ENCODE data around the gene POT1. TPM values are rescaled to one million over a fixed set of nuclear protein-coding genes. Genes with fewer than 3 reads are reported as not detected.

POT1 gene
- total RNA-seq, 1 experiment from 2014 or later, result 31.1 TPM

DNA sequence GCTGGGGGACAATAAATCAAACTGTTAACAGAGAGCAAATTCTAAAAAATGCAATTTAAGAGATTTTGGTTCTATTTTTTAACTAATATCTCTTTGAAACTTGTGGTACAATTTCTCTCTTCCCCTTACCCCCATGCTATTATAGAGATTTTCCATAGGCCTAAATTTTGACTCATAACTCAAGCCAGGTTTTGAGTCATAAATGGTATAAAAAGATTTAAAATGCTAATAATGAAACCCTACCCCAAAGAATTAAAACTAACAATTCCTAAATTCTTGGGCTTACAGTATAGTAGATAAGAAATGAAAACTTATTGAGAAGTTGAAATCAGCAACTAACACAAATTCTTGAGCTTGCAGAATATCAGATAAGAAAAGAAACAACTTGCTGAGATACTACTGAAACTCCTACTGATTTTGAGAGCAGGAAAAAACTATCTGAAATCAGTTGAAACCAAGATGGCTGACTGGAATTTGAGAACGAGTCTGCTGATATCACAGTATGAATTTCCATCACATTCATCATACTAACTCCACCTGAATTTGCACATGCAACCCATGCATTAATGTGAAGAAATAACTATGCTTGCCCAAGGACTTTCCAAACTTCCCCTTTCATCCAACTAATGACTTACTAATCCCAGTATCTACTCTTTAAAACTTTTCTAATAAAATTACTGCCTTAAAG is 36.3 kb downstream of the POT1 start:
- intact Hi-C loops (cut with micrococcal nuclease; ENCODE audit: unreplicated experiment), result no loop called here
- TF ChIP-seq, protein P1, sequence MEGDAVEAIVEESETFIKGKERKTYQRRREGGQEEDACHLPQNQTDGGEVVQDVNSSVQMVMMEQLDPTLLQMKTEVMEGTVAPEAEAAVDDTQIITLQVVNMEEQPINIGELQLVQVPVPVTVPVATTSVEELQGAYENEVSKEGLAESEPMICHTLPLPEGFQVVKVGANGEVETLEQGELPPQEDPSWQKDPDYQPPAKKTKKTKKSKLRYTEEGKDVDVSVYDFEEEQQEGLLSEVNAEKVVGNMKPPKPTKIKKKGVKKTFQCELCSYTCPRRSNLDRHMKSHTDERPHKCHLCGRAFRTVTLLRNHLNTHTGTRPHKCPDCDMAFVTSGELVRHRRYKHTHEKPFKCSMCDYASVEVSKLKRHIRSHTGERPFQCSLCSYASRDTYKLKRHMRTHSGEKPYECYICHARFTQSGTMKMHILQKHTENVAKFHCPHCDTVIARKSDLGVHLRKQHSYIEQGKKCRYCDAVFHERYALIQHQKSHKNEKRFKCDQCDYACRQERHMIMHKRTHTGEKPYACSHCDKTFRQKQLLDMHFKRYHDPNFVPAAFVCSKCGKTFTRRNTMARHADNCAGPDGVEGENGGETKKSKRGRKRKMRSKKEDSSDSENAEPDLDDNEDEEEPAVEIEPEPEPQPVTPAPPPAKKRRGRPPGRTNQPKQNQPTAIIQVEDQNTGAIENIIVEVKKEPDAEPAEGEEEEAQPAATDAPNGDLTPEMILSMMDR (IDR thresholded peaks at IDR 0.05; ENCODE audit: unreplicated experiment), result no peak
- BruUV-seq (replicated peaks), result no TSS peak
- no peaks in the 10 kb centered on the region for H3K27me3 Mint-ChIP-seq (ENCODE audit: unreplicated experiment)
- no peak overlapping the region for H3K4me3 Mint-ChIP-seq (ENCODE audit: low read depth, unreplicated experiment)
- no peaks in the 10 kb centered on the region for H3K36me3 Mint-ChIP-seq (ENCODE audit: insufficient read depth, unreplicated experiment)
- H3K9me3 Mint-ChIP-seq (ENCODE audit: low read depth, unreplicated experiment), result no peaks in the 10 kb centered on the region
- CTCF ChIA-PET, result no interaction called here
- DNase-seq, result no peak
- H3K27ac Mint-ChIP-seq (ENCODE audit: unreplicated experiment), result no peak overlapping the region
- no peaks in the 10 kb centered on the region for H3K4me1 Mint-ChIP-seq (ENCODE audit: low read depth, unreplicated experiment)

DNA sequence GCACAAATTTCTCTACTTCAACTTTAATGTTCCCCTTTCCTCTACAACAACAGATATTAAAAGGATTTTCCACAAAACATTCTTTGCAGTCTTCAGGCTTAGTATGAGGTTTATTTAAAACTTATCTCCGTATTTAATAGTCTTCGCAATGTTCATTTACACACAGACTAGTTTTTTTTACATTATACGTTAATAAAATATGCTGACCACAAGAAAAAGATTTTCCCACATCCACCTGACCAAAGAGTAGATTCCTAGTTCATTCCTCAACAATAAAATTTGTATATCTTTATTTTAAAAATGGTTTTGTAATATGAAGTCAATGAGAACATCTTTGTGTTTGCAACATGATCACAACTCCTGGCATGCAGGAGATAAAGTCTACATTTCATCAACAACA is 42.4 kb downstream of the POT1 start:
- Mint-ChIP-seq H3K4me3 (ENCODE audit: low read depth, unreplicated experiment) (no peak overlapping the region), H3K4me1 (ENCODE audit: low read depth, unreplicated experiment) (no peaks in the 10 kb centered on the region), H3K27me3 (ENCODE audit: unreplicated experiment) (no peaks in the 10 kb centered on the region), H3K9me3 (ENCODE audit: low read depth, unreplicated experiment) (no peaks in the 10 kb centered on the region), H3K36me3 (ENCODE audit: insufficient read depth, unreplicated experiment) (no peaks in the 10 kb centered on the region), H3K27ac (ENCODE audit: unreplicated experiment) (no peak overlapping the region)
- intact Hi-C loops (cut with micrococcal nuclease; ENCODE audit: unreplicated experiment), result no loop called here
- DNase-seq, result no peak
- TF ChIP-seq, protein P1 (IDR thresholded peaks at IDR 0.05; ENCODE audit: unreplicated experiment), result no peak
- CTCF ChIA-PET, result no interaction called here
- BruUV-seq (replicated peaks), result no TSS peak

DNA sequence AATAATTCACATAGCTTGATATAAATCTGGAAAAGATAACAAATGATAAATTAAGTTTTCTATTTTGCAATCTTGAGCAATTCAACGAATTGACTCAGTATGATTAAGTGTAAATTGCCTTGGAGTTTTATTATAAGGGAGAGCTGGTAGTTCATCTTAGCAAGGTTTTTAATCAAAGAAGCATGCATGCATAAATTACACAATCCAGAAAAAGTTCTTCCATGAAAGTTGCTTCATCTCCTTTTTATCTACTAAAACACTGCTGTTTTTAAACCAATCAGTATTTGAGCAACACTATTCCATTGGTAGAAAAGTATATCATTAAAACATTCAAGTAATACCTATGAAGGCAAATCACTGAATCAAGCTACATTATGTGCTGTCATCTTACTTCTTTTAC is 47.6 kb downstream of the POT1 start:
- Mint-ChIP-seq H3K9me3 (ENCODE audit: low read depth, unreplicated experiment) (no peaks in the 10 kb centered on the region), H3K27ac (ENCODE audit: unreplicated experiment) (no peak overlapping the region), H3K4me3 (ENCODE audit: low read depth, unreplicated experiment) (no peak overlapping the region), H3K27me3 (ENCODE audit: unreplicated experiment) (no peaks in the 10 kb centered on the region), H3K36me3 (ENCODE audit: insufficient read depth, unreplicated experiment) (no peaks in the 10 kb centered on the region), H3K4me1 (ENCODE audit: low read depth, unreplicated experiment) (no peaks in the 10 kb centered on the region)
- CTCF ChIA-PET, result no interaction called here
- DNase-seq, result no peak
- TF ChIP-seq, protein P1 (IDR thresholded peaks at IDR 0.05; ENCODE audit: unreplicated experiment), result no peak
- intact Hi-C loops (cut with micrococcal nuclease; ENCODE audit: unreplicated experiment), result no loop called here
- BruUV-seq (replicated peaks), result no TSS peak

DNA sequence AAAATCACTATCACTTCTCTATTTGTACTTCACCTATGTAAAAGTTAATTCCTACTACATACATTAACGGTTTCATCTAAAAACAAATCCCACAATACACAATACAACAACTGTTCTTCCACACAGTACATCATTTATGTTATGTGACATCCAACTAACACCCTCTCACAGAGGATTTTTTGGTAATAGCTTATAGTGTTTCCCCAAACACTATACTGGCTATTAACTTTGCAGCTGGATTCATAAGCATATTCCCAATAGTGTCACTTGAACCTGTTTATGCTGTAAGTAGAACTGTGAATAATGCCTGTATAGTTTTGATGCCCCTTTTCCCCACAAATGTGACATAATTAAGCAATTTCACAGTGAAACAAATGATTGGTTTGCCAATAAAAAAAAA is 49.9 kb downstream of the POT1 start:
- BruUV-seq (replicated peaks), result no TSS peak
- CTCF ChIA-PET, result no interaction called here
- H3K4me3 Mint-ChIP-seq (ENCODE audit: low read depth, unreplicated experiment), result no peak overlapping the region
- TF ChIP-seq, protein P1 (IDR thresholded peaks at IDR 0.05; ENCODE audit: unreplicated experiment), result no peak
- no peak overlapping the region for H3K27ac Mint-ChIP-seq (ENCODE audit: unreplicated experiment)
- no peak for DNase-seq
- H3K4me1 Mint-ChIP-seq (ENCODE audit: low read depth, unreplicated experiment), result no peaks in the 10 kb centered on the region
- H3K36me3 Mint-ChIP-seq (ENCODE audit: insufficient read depth, unreplicated experiment), result no peaks in the 10 kb centered on the region
- no peaks in the 10 kb centered on the region for H3K27me3 Mint-ChIP-seq (ENCODE audit: unreplicated experiment)
- no peaks in the 10 kb centered on the region for H3K9me3 Mint-ChIP-seq (ENCODE audit: low read depth, unreplicated experiment)
- intact Hi-C loops (cut with micrococcal nuclease; ENCODE audit: unreplicated experiment), result no loop called here
